Mucosa of rectum (tissue), 2 donors: ENCODE measurements around the gene ACVR1C.

Experiments
- H3K27ac ChIP-seq, 2 donors: one replicate each; pipeline ENCODE4 v1.7.0; 2013; ENCODE audit warnings: inconsistent platforms in 2 of 2, low read depth in 2 of 2, low read length in 2 of 2
- H3K27me3 ChIP-seq, 2 donors: one replicate each; pipeline ENCODE4 v1.7.0; 2013; ENCODE audit warnings: low read length in 2 of 2; ENCODE audit not compliant: control insufficient read depth in 2 of 2, insufficient read depth in 2 of 2
- H3K36me3 ChIP-seq, 2 donors: one replicate each; pipeline ENCODE4 v1.7.0; 2013; ENCODE audit warnings: low read length in 2 of 2; ENCODE audit not compliant: control insufficient read depth in 2 of 2, insufficient read depth in 2 of 2
- H3K4me1 ChIP-seq, 2 donors: one replicate each; pipeline ENCODE4 v1.7.0; 2013; ENCODE audit warnings: low read length in 2 of 2, mild to moderate bottlenecking in 1 of 2; ENCODE audit not compliant: control insufficient read depth in 2 of 2, insufficient read depth in 2 of 2
- H3K4me3 ChIP-seq, 2 donors: one replicate each; pipeline ENCODE4 v1.7.0; 2013; ENCODE audit warnings: low read length in 2 of 2
- H3K9ac ChIP-seq, 2 donors: one replicate each; pipeline ENCODE4 v1.7.0; 2013; ENCODE audit warnings: low read length in 2 of 2, low read depth in 1 of 2, mild to moderate bottlenecking in 1 of 2
- H3K9me3 ChIP-seq, 2 donors: one replicate each; pipeline ENCODE4 v1.7.0; 2013; ENCODE audit warnings: low read length in 2 of 2; ENCODE audit not compliant: control insufficient read depth in 2 of 2
- donor health status: healthy.
- donor health status: Normal muscosa, but diverticular disease.

ACVR1C gene

GRCh38 chr2:157504623-157505022 is 124.0 kb downstream of the ACVR1C start:
- Histone ChIP-seq H3K27ac (peak overlapping the region; percentile 58 to 64), H3K36me3 (no peaks in the 10 kb centered on the region), H3K9ac (no peak overlapping the region), H3K4me1 (peaks cover 4% of the 10 kb centered on the region in 2 donors), H3K4me3 (no peak overlapping the region), H3K27me3 (no peaks in the 10 kb centered on the region), H3K9me3 (no peaks in the 10 kb centered on the region)

- Histone ChIP-seq H3K27ac (no peak overlapping the region), H3K27me3 (no peaks in the 10 kb centered on the region), H3K4me1 (peaks cover 0 to 4% of the 10 kb centered on the region in 2 donors)
These were observed 127.6 kb downstream of the ACVR1C start for GRCh38 chr2:157501026-157501425.

DNA sequence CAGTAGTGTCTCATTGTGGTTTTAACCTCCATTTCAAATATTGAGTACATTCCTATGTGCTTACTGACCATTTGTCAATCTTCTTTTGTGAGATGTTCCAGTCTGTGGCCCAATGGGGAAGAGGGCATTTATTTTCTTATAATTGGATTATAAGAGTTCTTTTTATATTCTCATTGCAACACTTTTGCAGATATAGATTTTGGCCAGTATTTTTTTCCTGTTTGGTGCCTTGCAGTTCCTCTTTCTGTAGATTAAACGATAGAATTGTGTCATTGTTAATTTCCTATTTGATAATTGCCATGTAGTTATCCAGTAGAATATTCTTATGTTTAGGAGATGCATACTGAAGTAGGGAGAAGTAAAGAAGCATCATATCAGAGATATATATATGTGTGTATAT is 128.3 kb downstream of the ACVR1C start:
- Histone ChIP-seq H3K36me3 (no peaks in the 10 kb centered on the region), H3K9ac (no peak overlapping the region), H3K9me3 (no peaks in the 10 kb centered on the region), H3K4me3 (no peak overlapping the region), H3K4me1 (peaks cover 0 to 4% of the 10 kb centered on the region in 2 donors), H3K27me3 (no peaks in the 10 kb centered on the region), H3K27ac (no peak overlapping the region)

More at GRCh38 chr2:157501026-157501425, 127.6 kb downstream of the ACVR1C start:
- Histone ChIP-seq H3K4me3 (no peak overlapping the region), H3K9ac (no peak overlapping the region), H3K36me3 (no peaks in the 10 kb centered on the region), H3K9me3 (no peaks in the 10 kb centered on the region)

GRCh38 chr2:157498483-157498882 is 130.2 kb downstream of the ACVR1C start:
- no peak overlapping the region for H3K27ac ChIP-seq
- H3K4me1 ChIP-seq: no peaks in the 10 kb centered on the region
- no peak overlapping the region for H3K4me3 ChIP-seq
- H3K9ac ChIP-seq: no peak overlapping the region
- H3K9me3 ChIP-seq: no peaks in the 10 kb centered on the region
- H3K27me3 ChIP-seq: no peaks in the 10 kb centered on the region
- no peaks in the 10 kb centered on the region for H3K36me3 ChIP-seq

DNA sequence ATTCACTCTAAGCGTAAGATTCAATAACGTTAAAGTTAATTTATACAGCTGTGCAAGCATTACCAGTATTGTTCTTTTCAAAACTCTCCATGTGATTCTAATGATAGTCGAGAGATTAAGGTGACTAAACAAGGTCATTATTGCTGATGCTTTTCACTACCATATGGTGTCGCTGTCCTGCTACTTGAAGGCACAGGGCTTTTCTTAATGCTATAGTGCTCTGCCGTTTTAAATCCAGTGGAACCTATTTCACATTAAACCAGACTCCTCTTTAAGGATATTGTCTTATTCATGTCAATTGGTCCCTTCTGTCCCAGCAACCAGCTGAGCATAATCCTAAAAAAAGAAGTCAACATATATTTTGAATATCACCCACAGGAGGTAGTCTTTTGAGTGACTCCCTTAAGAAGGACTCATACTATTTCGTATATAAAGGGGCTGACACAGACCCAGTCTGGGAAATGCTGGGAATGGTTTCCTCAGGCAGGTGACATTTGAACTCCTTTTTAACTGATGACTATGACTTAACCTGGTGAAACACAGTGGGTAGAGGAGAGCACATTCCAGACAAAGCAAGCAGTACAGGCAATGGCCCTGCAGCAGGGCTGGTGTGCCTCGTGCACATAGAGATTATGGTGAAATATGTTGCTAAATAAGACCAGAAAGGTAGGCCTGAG is 130.9 kb downstream of the ACVR1C start:
- Histone ChIP-seq H3K4me1 (no peaks in the 10 kb centered on the region), H3K9me3 (no peaks in the 10 kb centered on the region), H3K36me3 (no peaks in the 10 kb centered on the region)

DNA sequence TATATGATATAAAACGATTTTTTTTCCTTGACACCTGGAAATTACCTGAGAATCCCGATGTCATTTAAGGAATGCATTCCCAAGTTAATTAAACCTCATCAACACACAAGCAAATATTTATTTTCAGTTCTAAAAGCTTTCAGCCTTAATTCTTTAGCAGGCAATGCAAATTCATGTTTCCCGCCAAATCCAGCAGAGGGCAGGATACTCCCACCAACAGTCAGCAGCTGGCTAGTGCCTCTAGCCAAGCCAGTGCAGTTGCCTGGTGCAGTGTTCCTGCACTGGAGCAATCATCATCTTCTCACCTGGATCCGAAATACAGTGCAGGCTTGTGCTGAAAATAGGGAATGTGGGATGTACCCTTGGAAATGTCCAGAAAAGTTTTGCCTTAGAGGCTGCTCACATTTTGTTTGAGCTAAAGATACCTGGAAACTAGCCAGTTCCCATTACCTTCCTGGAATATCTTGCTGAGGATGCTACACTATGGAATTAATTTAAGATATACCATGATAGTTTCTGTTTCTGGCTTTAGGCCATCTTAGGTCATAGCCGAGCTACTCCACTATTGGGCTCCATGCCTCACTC is 136.4 kb downstream of the ACVR1C start:
- no peak overlapping the region for H3K4me3 ChIP-seq
- H3K9me3 ChIP-seq: no peaks in the 10 kb centered on the region
- no peak overlapping the region for H3K9ac ChIP-seq
- no peaks in the 10 kb centered on the region for H3K27me3 ChIP-seq
- H3K36me3 ChIP-seq: no peaks in the 10 kb centered on the region
- H3K27ac ChIP-seq: no peak overlapping the region
- H3K4me1 ChIP-seq: peaks cover 0 to 10% of the 10 kb centered on the region in 2 donors

More for the DNA sequence above, 130.9 kb downstream of the ACVR1C start:
- H3K9ac ChIP-seq: no peak overlapping the region
- no peak overlapping the region for H3K27ac ChIP-seq
- no peaks in the 10 kb centered on the region for H3K27me3 ChIP-seq
- H3K4me3 ChIP-seq: no peak overlapping the region

DNA sequence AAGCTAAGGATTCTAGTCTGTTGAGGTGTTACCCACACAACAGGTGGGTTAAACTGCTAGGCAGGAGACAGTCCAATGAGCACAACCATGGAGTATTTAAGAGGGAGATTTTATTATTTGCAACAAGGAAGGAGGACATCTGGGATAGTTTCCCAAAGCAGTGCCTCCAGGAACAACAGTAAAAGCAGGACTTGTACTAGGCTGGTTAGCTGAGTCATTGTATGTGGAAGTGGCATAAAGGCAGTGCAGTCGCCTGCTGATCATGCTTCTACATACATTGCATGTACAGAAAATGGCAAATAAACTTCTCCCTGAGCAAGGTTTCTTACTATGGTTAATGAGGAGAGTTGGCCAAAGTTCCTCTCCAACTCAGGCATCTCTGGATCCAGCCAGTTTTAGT is 138.7 kb downstream of the ACVR1C start:
- no peaks in the 10 kb centered on the region for H3K27me3 ChIP-seq
- H3K4me3 ChIP-seq: no peak overlapping the region
- no peaks in the 10 kb centered on the region for H3K9me3 ChIP-seq
- peaks cover 0 to 10% of the 10 kb centered on the region in 2 donors for H3K4me1 ChIP-seq
- H3K27ac ChIP-seq: no peak overlapping the region
- no peaks in the 10 kb centered on the region for H3K36me3 ChIP-seq
- no peak overlapping the region for H3K9ac ChIP-seq

- H3K9me3 ChIP-seq: no peaks in the 10 kb centered on the region
- no peak overlapping the region for H3K4me3 ChIP-seq
- no peak overlapping the region for H3K9ac ChIP-seq
- no peaks in the 10 kb centered on the region for H3K27me3 ChIP-seq
- no peak overlapping the region for H3K27ac ChIP-seq
- no peaks in the 10 kb centered on the region for H3K36me3 ChIP-seq
- H3K4me1 ChIP-seq: peaks cover 0 to 10% of the 10 kb centered on the region in 2 donors
These were observed 139.8 kb downstream of the ACVR1C start for GRCh38 chr2:157488877-157489276.

DNA sequence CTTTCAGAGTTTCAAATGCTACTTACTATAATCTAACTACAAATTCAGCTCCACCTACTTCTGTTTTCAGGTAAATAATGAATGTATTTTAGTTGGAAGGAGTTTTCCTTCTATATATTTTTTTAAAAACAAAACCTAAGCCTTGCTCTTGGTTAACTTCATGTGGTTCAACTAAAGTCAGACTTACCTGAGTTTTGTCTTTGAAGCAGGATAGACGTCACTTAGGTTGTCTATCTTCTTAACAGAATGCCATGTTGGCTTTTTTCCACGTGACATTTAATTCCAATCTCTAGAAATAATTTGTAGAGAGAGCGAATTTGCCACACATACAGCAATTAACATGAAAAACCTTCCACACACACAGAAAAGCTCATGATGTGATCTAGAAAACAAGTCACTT is 140.9 kb downstream of the ACVR1C start:
- no peak overlapping the region for H3K4me3 ChIP-seq
- peaks cover 0 to 10% of the 10 kb centered on the region in 2 donors for H3K4me1 ChIP-seq
- no peaks in the 10 kb centered on the region for H3K36me3 ChIP-seq
- H3K27me3 ChIP-seq: no peaks in the 10 kb centered on the region
- H3K9ac ChIP-seq: no peak overlapping the region
- no peak overlapping the region for H3K27ac ChIP-seq
- H3K9me3 ChIP-seq: no peaks in the 10 kb centered on the region

DNA sequence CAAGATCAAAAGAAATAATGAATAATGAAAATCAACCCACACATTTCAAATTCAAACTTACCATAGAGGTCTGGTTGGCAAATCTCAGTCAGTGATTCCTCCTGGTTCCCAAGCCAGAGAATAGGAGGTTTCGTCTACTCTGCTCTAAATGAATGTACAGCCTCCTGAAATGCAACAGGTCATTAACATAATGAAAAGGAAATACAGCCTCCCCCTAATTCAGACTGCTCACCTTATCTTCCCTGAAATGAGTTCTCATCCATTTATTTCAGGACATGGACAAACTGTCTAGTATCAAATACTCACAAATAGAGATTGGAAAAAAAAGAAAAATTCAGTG is 141.4 kb downstream of the ACVR1C start:
- Histone ChIP-seq H3K9ac (no peak overlapping the region), H3K36me3 (no peaks in the 10 kb centered on the region), H3K4me1 (peaks cover 0 to 10% of the 10 kb centered on the region in 2 donors), H3K4me3 (no peak overlapping the region), H3K9me3 (no peaks in the 10 kb centered on the region), H3K27ac (no peak overlapping the region), H3K27me3 (no peaks in the 10 kb centered on the region)
